Keratinocyte (primary cell): ENCODE data around the gene FBXO47.

ENCODE experiments used
- CTCF ChIP-seq, 3 experiments: IDR thresholded peaks in 1 of 3; conservative IDR thresholded peaks in 1 of 3; optimal IDR thresholded peaks in 1 of 3; 2 replicates in 2 of 3; 3 replicates in 1 of 3; pipeline versions ENCODE3 to v1.5.1; 2011; ENCODE audit warnings: low read length in 3 of 3, mild to moderate bottlenecking in 3 of 3, moderate library complexity in 2 of 3, control low read depth in 1 of 3, inconsistent platforms in 1 of 3; ENCODE audit not compliant: insufficient read depth in 2 of 3; ENCODE audit errors: extremely low read depth in 1 of 3
- EZH2 ChIP-seq: IDR thresholded peaks from one replicate; pipeline ENCODE4 v1.6.1; 2012; ENCODE audit warnings: inconsistent platforms, mild to moderate bottlenecking, low read length, moderate library complexity

DNA sequence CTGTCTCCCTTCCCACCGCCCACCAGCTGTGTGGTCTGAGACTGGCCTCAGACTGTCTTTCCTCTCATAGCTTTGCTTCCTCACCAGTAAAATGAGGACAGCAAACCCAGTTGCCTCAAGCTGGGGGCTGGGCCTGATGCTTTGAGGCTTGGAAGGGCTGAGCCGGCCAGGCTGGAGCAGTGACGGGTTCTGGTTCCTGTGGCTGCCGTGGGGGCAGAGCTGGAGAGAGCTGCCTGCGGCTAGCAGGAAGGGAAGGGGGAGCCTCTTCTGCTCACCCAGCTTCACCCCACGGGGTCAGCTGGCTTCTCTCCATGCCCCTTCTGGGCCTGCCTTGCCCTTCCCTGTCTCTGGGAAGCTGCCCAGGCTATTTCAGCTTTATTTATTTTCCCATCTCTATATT lies 73.6 kb downstream of the FBXO47 start:
- TF ChIP-seq CTCF (optimal IDR thresholded peaks at IDR 0.05 in 1 of 3, IDR thresholded peaks at IDR 0.05 in 1 of 3, conservative IDR thresholded peaks at IDR 0.05 in 1 of 3; ENCODE audit: extremely low read depth in 1 of 3, insufficient read depth in 2 of 3, low read length in 3 of 3), result no peak
- no peak for TF ChIP-seq EZH2
